Hepatocyte (in vitro differentiated cells): ENCODE data around the gene REX1BD. TPM values are rescaled to one million over a fixed set of nuclear protein-coding genes. Genes with fewer than 3 reads are reported as not detected.
A peak's percentile ranks its signal among the peaks of the same experiment; 100 is the strongest.

Experiments used
- DNase-seq: peaks from one replicate; pipeline ENCODE4 v3.0.0-alpha.2; 2016; ENCODE audit warnings: low spot score
- H2AFZ ChIP-seq: fragments of 200-600 bp; sonication (generic); 2 replicates; pipeline ENCODE4 v1.6.0; 2016; ENCODE audit warnings: antibody characterized with exemption, mild to moderate bottlenecking
- H3K27ac ChIP-seq: fragments of 200-600 bp; sonication (generic); 2 replicates; pipeline ENCODE4 v1.5.1; 2016; ENCODE audit warnings: mild to moderate bottlenecking
- H3K27me3 ChIP-seq: fragments of 200-600 bp; sonication (generic); 2 replicates; pipeline ENCODE4 v1.6.1; 2016
- H3K36me3 ChIP-seq: fragments of 200-600 bp; sonication (generic); replicated peaks from 2 replicates; pipeline ENCODE4 v1.5.1; 2016; ENCODE audit warnings: low read depth; ENCODE audit not compliant: insufficient read depth
- H3K4me1 ChIP-seq: fragments of 200-600 bp; sonication (generic); 2 replicates; pipeline ENCODE4 v1.5.1; 2016; ENCODE audit warnings: mild to moderate bottlenecking, moderate library complexity; ENCODE audit not compliant: insufficient read depth
- H3K4me2 ChIP-seq: fragments of 200-600 bp; sonication (generic); 2 replicates; pipeline ENCODE4 v1.6.0; 2016
- H3K4me3 ChIP-seq: fragments of 200-600 bp; sonication (generic); 2 replicates; pipeline ENCODE4 v1.5.1; 2016; ENCODE audit warnings: mild to moderate bottlenecking
- H3K79me2 ChIP-seq: fragments of 200-600 bp; sonication (generic); 2 replicates; pipeline ENCODE4 v1.6.0; 2017; ENCODE audit warnings: mild to moderate bottlenecking
- H3K9me2 ChIP-seq: fragments of 200-600 bp; sonication (generic); replicated peaks from 2 replicates; pipeline ENCODE4 v1.6.0; 2017; ENCODE audit warnings: mild to moderate bottlenecking; ENCODE audit not compliant: insufficient read depth
- H3K9me3 ChIP-seq: fragments of 200-600 bp; sonication (generic); 2 replicates; pipeline ENCODE4 v1.5.1; 2016; ENCODE audit warnings: low read depth, mild to moderate bottlenecking
- H4K20me1 ChIP-seq: fragments of 200-600 bp; sonication (generic); 2 replicates; pipeline ENCODE4 v1.6.0; 2016; ENCODE audit warnings: mild to moderate bottlenecking; ENCODE audit not compliant: insufficient read depth, poor library complexity, severe bottlenecking
- EZH2 ChIP-seq: fragments of 200-600 bp; sonication (generic); IDR thresholded peaks from 2 replicates; pipeline ENCODE4 v1.6.1; 2016; ENCODE audit warnings: antibody characterized with exemption, mild to moderate bottlenecking, borderline replicate concordance
- EZH2phosphoT487 ChIP-seq: fragments of 200-600 bp; sonication (generic); IDR thresholded peaks from one replicate; pipeline ENCODE4 v1.6.1; 2018; ENCODE audit warnings: antibody characterized with exemption, mild to moderate bottlenecking, low read depth, moderate library complexity; ENCODE audit not compliant: unreplicated experiment, severe bottlenecking
- WGBS: methylation state at CpG from one replicate; pipeline ENCODE4 v1.1.6; 2016; ENCODE audit warnings: low lambda C conversion rate; ENCODE audit errors: missing lambda C conversion rate; 5-methylcytosine and 5-hydroxymethylcytosine counted together
- polyA plus RNA-seq: library from polyadenylated mRNA; unstranded; fragments of >200 nt; fragmentation: Nextera tagmentation; extraction: Ambion mirVana; gene quantifications from 2 replicates; pipeline ENCODE4 v1.2.1, GENCODE V29; 2016
- total RNA-seq: library from RNA; depleted of rRNA; stranded (reverse); fragments of >200 nt; gene quantifications from 2 replicates; pipeline ENCODE4 v1.2.3, GENCODE V29; 2014
- TF ChIP-seq, protein P1 (sequence below): fragments of 200-600 bp; sonication (generic); IDR thresholded peaks from 2 replicates; pipeline ENCODE4 v1.5.1; 2016; ENCODE audit warnings: antibody characterized with exemption, mild to moderate bottlenecking; ENCODE audit not compliant: poor library complexity

The REX1BD gene
- total and polyA plus RNA-seq, 2 experiments from 2014 or later = 62.6 to 105 TPM

DNA sequence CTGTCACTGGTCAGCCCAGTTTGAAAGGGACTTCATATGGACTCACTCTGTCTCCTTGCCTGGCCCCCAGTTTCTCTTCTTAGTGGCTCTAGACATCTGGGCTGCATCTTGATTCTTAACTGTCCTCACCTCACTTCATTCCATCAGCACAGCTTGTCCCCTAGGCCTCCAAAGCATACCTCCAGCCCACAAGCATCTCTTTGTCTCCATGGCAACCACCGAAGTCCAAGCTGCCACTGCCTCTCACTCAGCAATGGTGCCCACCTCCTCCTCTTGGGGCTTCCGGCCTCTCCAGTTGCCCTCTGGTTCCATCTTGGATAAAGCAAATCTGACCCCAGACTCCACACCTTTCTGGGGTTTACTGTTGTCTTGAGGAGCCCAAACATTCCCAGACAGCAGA, 38.3 kb downstream of the REX1BD start:
- TF ChIP-seq EZH2 = no peak
- TF ChIP-seq, protein P1, sequence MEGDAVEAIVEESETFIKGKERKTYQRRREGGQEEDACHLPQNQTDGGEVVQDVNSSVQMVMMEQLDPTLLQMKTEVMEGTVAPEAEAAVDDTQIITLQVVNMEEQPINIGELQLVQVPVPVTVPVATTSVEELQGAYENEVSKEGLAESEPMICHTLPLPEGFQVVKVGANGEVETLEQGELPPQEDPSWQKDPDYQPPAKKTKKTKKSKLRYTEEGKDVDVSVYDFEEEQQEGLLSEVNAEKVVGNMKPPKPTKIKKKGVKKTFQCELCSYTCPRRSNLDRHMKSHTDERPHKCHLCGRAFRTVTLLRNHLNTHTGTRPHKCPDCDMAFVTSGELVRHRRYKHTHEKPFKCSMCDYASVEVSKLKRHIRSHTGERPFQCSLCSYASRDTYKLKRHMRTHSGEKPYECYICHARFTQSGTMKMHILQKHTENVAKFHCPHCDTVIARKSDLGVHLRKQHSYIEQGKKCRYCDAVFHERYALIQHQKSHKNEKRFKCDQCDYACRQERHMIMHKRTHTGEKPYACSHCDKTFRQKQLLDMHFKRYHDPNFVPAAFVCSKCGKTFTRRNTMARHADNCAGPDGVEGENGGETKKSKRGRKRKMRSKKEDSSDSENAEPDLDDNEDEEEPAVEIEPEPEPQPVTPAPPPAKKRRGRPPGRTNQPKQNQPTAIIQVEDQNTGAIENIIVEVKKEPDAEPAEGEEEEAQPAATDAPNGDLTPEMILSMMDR = no peak
- TF ChIP-seq EZH2phosphoT487 = no peak
- no peak overlapping the region for H3K4me2 ChIP-seq
- H3K27ac ChIP-seq = no peak overlapping the region
- no peak overlapping the region for H2AFZ ChIP-seq
- no peak overlapping the region for H3K4me3 ChIP-seq
- no peaks in the 10 kb centered on the region for H4K20me1 ChIP-seq
- no peaks in the 10 kb centered on the region for H3K9me2 ChIP-seq
- H3K4me1 ChIP-seq = no peaks in the 10 kb centered on the region
- H3K9me3 ChIP-seq = no peaks in the 10 kb centered on the region
- no peaks in the 10 kb centered on the region for H3K27me3 ChIP-seq
- no peaks in the 10 kb centered on the region for H3K36me3 ChIP-seq
- no peak for DNase-seq
- no peaks in the 10 kb centered on the region for H3K79me2 ChIP-seq
- WGBS = 54% methylated on average over 2 of the region's 2 CpGs

DNA sequence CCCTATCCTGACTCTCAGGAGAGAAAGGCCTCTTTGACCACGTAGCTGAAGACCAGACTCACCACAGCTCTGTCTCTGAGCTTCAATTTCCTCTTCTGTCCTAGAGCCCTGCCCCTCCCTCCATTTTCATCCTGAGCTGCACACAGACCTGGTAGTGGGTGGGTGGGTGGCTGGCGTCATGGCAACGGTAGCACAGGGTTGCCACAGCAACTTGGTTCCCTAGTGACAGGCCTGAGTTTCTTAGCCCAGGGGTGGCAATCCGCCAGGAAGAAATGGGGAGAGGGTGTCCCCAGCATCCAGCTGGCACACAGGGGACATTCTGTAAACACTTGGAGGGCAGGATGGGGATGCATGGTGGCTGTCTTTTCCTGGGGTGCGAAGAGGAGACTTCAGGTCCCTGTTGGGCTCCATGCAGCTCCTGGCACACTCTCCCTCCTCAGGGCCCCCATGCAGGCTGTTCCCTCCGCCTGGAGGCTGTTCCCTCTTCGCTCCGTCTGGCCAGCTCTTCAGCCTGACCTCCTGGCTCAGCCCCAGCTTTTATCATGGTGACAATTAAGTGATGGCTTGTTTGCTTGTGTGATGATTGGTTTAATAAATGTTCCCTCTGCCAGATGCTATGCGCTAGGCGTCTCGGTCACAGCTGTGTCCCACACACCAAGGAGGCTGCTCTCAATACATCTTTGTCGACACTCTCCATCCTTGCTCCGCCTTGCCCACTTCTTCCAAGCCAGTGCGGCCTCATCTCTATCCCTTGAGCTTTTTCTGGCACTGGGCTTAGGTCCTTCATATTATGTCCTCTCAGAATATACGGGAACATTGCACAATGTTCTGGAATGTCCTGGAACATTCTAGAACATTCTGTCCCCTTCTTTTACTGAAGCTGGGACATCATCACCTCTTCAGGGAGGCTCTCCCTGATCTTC, 40.8 kb downstream of the REX1BD start:
- DNase-seq = no peak
- Histone ChIP-seq H4K20me1 (no peaks in the 10 kb centered on the region), H2AFZ (no peak overlapping the region), H3K36me3 (no peaks in the 10 kb centered on the region), H3K4me1 (no peaks in the 10 kb centered on the region), H3K79me2 (no peaks in the 10 kb centered on the region), H3K27ac (peak overlapping the region; percentile 27), H3K9me2 (no peaks in the 10 kb centered on the region), H3K4me3 (no peak overlapping the region), H3K27me3 (no peaks in the 10 kb centered on the region), H3K4me2 (no peak overlapping the region), H3K9me3 (no peaks in the 10 kb centered on the region)
- 84% methylated on average over 15 of the region's 15 CpGs for WGBS
- TF ChIP-seq EZH2phosphoT487 (no peak), EZH2 (no peak)
- TF ChIP-seq, protein P1 = no peak

DNA sequence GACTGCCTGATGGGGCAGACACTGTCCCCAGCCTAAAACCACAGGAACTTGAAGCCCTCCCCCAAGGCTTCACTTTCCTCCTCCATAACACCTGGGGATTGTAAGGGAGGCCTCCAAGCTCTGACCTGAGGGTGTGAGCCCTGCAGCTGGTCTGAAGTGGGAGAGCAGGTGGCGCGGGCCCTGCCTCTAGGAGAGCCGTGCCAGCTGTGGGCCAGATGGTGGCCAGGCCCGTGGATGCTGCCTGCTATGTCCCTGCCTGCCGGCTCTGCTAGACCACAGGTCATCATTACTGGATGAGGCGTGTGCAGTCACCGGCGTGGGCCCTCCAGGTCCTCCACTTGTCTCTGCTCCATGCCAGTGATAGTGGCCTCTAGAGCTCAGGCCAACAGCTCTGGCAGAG, 44.7 kb downstream of the REX1BD start:
- Histone ChIP-seq H4K20me1 (no peaks in the 10 kb centered on the region), H3K9me3 (no peaks in the 10 kb centered on the region)

More for the DNA sequence above, 44.7 kb downstream of the REX1BD start:
- no peak overlapping the region for H3K4me3 ChIP-seq
- DNase-seq = no peak
- WGBS = 85% methylated on average over 8 of the region's 8 CpGs
- no peak overlapping the region for H3K27ac ChIP-seq
- H3K79me2 ChIP-seq = peaks cover 9% of the 10 kb centered on the region
- no peak overlapping the region for H3K4me2 ChIP-seq
- no peaks in the 10 kb centered on the region for H3K9me2 ChIP-seq
- H3K4me1 ChIP-seq = no peaks in the 10 kb centered on the region
- H3K27me3 ChIP-seq = no peaks in the 10 kb centered on the region
- no peaks in the 10 kb centered on the region for H3K36me3 ChIP-seq
- H2AFZ ChIP-seq = no peak overlapping the region
- TF ChIP-seq, protein P1 = no peak
- no peak for TF ChIP-seq EZH2phosphoT487
- TF ChIP-seq EZH2 = no peak
